Neutrophil (primary cell): Measurements from ENCODE around the gene KCNJ18.
"Not testable (repeated sequence)": the region's sequence is repeated elsewhere in the genome, so short reads cannot be mapped to it uniquely, and the experiment has no call there.

Source experiments
- H3K27ac ChIP-seq: fragments of 200-600 bp; sonication (generic); 2 replicates; pipeline ENCODE4 v1.5.1; 2016; ENCODE audit warnings: mild to moderate bottlenecking, moderate library complexity
- H3K27me3 ChIP-seq: fragments of 200-600 bp; sonication (generic); 2 replicates; pipeline ENCODE4 v1.6.0; 2016; ENCODE audit warnings: mild to moderate bottlenecking
- H3K36me3 ChIP-seq: fragments of 200-600 bp; sonication (generic); 2 replicates; pipeline ENCODE4 v1.5.1; 2017
- H3K4me1 ChIP-seq, 2 experiments: fragments of 200-600 bp in 1 of 2; sonication (generic) in 1 of 2; 1 replicate in 1 of 2; 2 replicates in 1 of 2; pipeline versions ENCODE4 v1.5.1 to v1.6.1; 2013 to 2016; ENCODE audit warnings: low read depth in 1 of 2, low read length in 1 of 2, mild to moderate bottlenecking in 1 of 2, moderate library complexity in 1 of 2; ENCODE audit not compliant: control insufficient read depth in 1 of 2, insufficient read depth in 1 of 2
- H3K4me3 ChIP-seq, 2 experiments: fragments of 200-600 bp in 1 of 2; sonication (generic) in 1 of 2; 1 replicate in 1 of 2; 2 replicates in 1 of 2; pipeline ENCODE4 v1.5.1; 2013 to 2016; ENCODE audit warnings: low read depth in 1 of 2, low read length in 1 of 2, mild to moderate bottlenecking in 1 of 2, moderate library complexity in 1 of 2
- H3K9me3 ChIP-seq: fragments of 200-600 bp; sonication (generic); 2 replicates; pipeline ENCODE4 v1.5.1; 2016
- CTCF ChIP-seq: fragments of 200-600 bp; sonication (generic); IDR thresholded peaks from 2 replicates; pipeline ENCODE4 v1.5.1; 2016; ENCODE audit warnings: antibody characterized with exemption

Gene KCNJ18

GRCh38 chr17:21742326-21742725, 50.0 kb downstream of the KCNJ18 start:
- TF ChIP-seq CTCF, result no peak
- Histone ChIP-seq H3K4me1 (no peaks in the 10 kb centered on the region), H3K27ac (no peak overlapping the region), H3K4me3 (no peak overlapping the region), H3K27me3 (no peaks in the 10 kb centered on the region), H3K36me3 (no peaks in the 10 kb centered on the region), H3K9me3 (no peaks in the 10 kb centered on the region)

- not testable (repeated sequence) for H3K27ac ChIP-seq, H3K27me3 ChIP-seq, H3K9me3 ChIP-seq, H3K36me3 ChIP-seq, H3K4me1 ChIP-seq, H3K4me3 ChIP-seq
Measured at GRCh38 chr17:21744151-21744550, 51.8 kb downstream of the KCNJ18 start.

- not testable (repeated sequence) for H3K36me3 ChIP-seq, H3K27ac ChIP-seq, H3K4me1 ChIP-seq, H3K27me3 ChIP-seq, H3K9me3 ChIP-seq, H3K4me3 ChIP-seq
Measured at GRCh38 chr17:21744621-21745020, 52.3 kb downstream of the KCNJ18 start.

GRCh38 chr17:21745385-21746054, 53.2 kb downstream of the KCNJ18 start:
- H3K27me3 ChIP-seq, H3K27ac ChIP-seq, H3K9me3 ChIP-seq, H3K4me1 ChIP-seq, H3K4me3 ChIP-seq, H3K36me3 ChIP-seq: not testable (repeated sequence)

GRCh38 chr17:21746415-21746814, 54.1 kb downstream of the KCNJ18 start:
- not testable (repeated sequence) for H3K27me3 ChIP-seq

GRCh38 chr17:21747195-21747915, 55.0 kb downstream of the KCNJ18 start:
- H3K27ac ChIP-seq, H3K9me3 ChIP-seq, H3K36me3 ChIP-seq, H3K4me1 ChIP-seq, H3K4me3 ChIP-seq, H3K27me3 ChIP-seq: not testable (repeated sequence)

More at GRCh38 chr17:21746415-21746814, 54.1 kb downstream of the KCNJ18 start:
- not testable (repeated sequence) for H3K9me3 ChIP-seq, H3K27ac ChIP-seq, H3K4me3 ChIP-seq, H3K4me1 ChIP-seq, H3K36me3 ChIP-seq

- not testable (repeated sequence) for H3K4me3 ChIP-seq, H3K27ac ChIP-seq, H3K27me3 ChIP-seq, H3K4me1 ChIP-seq, H3K36me3 ChIP-seq, H3K9me3 ChIP-seq
Measured at GRCh38 chr17:21748686-21749085, 56.4 kb downstream of the KCNJ18 start.

- H3K27ac ChIP-seq, H3K27me3 ChIP-seq, H3K4me3 ChIP-seq, H3K36me3 ChIP-seq, H3K9me3 ChIP-seq, H3K4me1 ChIP-seq: not testable (repeated sequence)
Measured at GRCh38 chr17:21749696-21750531, 57.6 kb downstream of the KCNJ18 start.

- H3K27ac ChIP-seq, H3K36me3 ChIP-seq, H3K9me3 ChIP-seq, H3K27me3 ChIP-seq, H3K4me3 ChIP-seq, H3K4me1 ChIP-seq: not testable (repeated sequence)
Measured at GRCh38 chr17:21751111-21751510, 58.8 kb downstream of the KCNJ18 start.
